K562 treated with DMSO at 1 percent for 48 hours (cell line): ENCODE measurements around the gene ZMYM2. TPM values are rescaled to one million over a fixed set of nuclear protein-coding genes. Genes with fewer than 3 reads are reported as not detected.

ENCODE experiments used
- total RNA-seq: library from RNA; unstranded; fragments of 300-600 nt; gene quantifications from 2 replicates; pipeline ENCODE4 v1.2.3, GENCODE V29; 2022; ENCODE audit warnings: low replicate concordance; ENCODE audit errors: extremely low read depth

The ZMYM2 gene
- total RNA-seq: not detected in 2 replicates

DNA sequence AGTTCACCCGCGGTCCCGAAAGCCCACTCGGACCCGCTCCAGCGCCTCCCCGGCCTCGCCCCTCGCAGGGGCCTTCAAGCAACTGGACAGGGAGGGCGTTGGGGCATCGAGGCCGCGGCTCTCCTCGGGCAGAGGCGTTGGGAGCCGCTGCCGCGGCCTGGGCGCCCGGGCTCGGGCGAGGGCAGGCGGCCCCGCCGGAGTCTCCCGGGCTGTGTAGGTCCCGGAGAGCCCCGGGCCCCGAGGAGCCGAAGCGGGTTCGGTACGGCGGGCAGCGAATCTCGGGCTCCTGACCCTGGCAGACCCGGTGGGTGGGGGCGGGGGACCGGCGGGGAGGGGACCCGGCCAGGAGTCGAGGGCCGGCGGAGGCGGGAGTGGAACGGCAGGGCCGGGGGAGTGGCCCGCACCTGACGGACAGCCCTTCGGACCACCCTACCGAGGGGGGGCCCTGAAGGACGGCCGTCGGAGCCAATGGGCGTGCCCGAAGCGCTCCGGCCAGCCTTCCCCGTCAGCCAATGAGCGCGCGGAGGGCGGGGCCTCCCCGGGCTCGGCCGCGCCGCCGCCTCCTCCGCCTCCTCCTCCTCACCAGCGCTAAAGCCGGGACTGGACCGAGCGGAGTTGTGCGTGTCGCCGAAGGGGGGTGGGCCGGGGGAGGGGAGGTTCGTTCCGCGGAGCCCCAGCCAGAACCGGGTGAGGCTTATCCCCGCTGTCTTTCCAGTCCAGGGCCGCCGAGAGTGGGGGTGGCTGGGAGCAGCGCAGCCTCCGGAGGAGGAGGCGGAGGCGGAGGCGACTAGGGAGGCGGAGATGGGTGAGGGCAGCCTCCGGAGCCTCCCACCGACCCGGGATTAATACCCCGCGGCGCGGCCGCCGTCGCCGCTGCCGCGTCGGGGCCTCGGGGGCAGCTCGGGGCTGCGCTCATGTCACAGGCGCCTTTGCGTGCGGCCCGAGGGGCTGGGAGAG lies at the start of gene ZMYM2:
TSS of gene ZMYM2 (plus strand) at position 573 of the 957 bp plus-strand sequence. CDS start 34,346 bp downstream, outside the sequence.

Other genes with a start within 250 kb of the ZMYM2 start
- gene PSPC1, start 175.8 kb upstream of the ZMYM2 start, total RNA-seq: not detected in 2 replicates
- not detected in 2 replicates for gene ZMYM5, start 95.1 kb upstream of the ZMYM2 start, total RNA-seq
- gene GJA3, start 202.3 kb downstream of the ZMYM2 start, total RNA-seq: not detected in 2 replicates
- gene GJB2, start 234.2 kb downstream of the ZMYM2 start, total RNA-seq: not detected in 2 replicates